IMR-90 (cell line): ENCODE results near the gene RAVER2. TPM values are rescaled to one million over a fixed set of nuclear protein-coding genes. Genes with fewer than 3 reads are reported as not detected.

ENCODE experiments used
- ATAC-seq: fragments of 200-7000 bp; cut with Tn5 transposase; 2 replicates; pipeline ENCODE4 v1.9.1; 2020; ENCODE audit warnings: low read depth, mild to moderate bottlenecking, moderate library complexity
- BruUV-seq: library from RNA; stranded (reverse); fragments of 400-500 nt; replicated peaks from 2 replicates; lab custom pipeline; 2021; lab: Mats Ljungman, UMichigan
- CTCF ChIA-PET: fragments of 300-600 bp; formaldehyde crosslinking; extraction: SDS; loops from one replicate; lab custom pipeline; 2021; ENCODE audit warnings: antibody characterized with exemption; lab: Yijun Ruan, JAX
- POLR2A ChIA-PET: fragments of 300-600 bp; sonication (Branson Sonifier 250); formaldehyde crosslinking; loops from one replicate; lab custom pipeline; 2022; ENCODE audit warnings: antibody characterized with exemption; ENCODE audit not compliant: unreplicated experiment; lab: Charles Lee
- DNase-seq: peaks from one replicate; pipeline ENCODE4 v3.0.0; 2013
- H2AFZ ChIP-seq: replicated peaks from 2 replicates; pipeline ENCODE3; 2013; ENCODE audit warnings: low read length, mild to moderate bottlenecking; ENCODE audit not compliant: poor library complexity
- H2AK5ac ChIP-seq: 2 replicates; pipeline ENCODE4 v1.6.1; 2013; ENCODE audit warnings: low read depth, low read length, inconsistent platforms
- H2AK9ac ChIP-seq: replicated peaks from 2 replicates; pipeline ENCODE3; 2013; ENCODE audit warnings: mild to moderate bottlenecking, low read depth, low read length, moderate library complexity; ENCODE audit not compliant: poor library complexity
- H2BK120ac ChIP-seq: 2 replicates; pipeline ENCODE4 v1.6.1; 2013; ENCODE audit warnings: low read depth, low read length, inconsistent platforms
- H2BK15ac ChIP-seq: 3 replicates; pipeline ENCODE4 v1.6.1; 2013; ENCODE audit warnings: low read depth, low read length, inconsistent platforms
- H2BK20ac ChIP-seq: 2 replicates; pipeline ENCODE4 v1.6.1; 2013; ENCODE audit warnings: low read depth, mild to moderate bottlenecking, inconsistent platforms, low read length, moderate library complexity
- H2BK5ac ChIP-seq: 2 replicates; pipeline ENCODE4 v1.6.1; 2013; ENCODE audit warnings: mild to moderate bottlenecking, low read depth, low read length, inconsistent platforms; ENCODE audit not compliant: poor library complexity, severe bottlenecking
- H3K14ac ChIP-seq: replicated peaks from 2 replicates; pipeline ENCODE4 v1.6.1; 2013; ENCODE audit warnings: low read depth, low read length, inconsistent platforms
- H3K18ac ChIP-seq: 2 replicates; pipeline ENCODE4 v1.6.1; 2013; ENCODE audit warnings: low read depth, low read length, control low read depth
- H3K23ac ChIP-seq: 2 replicates; pipeline ENCODE4 v1.6.1; 2013; ENCODE audit warnings: low read depth, low read length, inconsistent platforms
- H3K27ac ChIP-seq: 2 replicates; pipeline ENCODE4 v1.5.1; 2013; ENCODE audit warnings: mild to moderate bottlenecking, control low read depth, low read length; ENCODE audit not compliant: insufficient read depth
- H3K27me3 ChIP-seq: 2 replicates; pipeline ENCODE4 v1.6.1; 2013; ENCODE audit warnings: low read length; ENCODE audit not compliant: control insufficient read depth, insufficient read depth
- H3K36me3 ChIP-seq: 2 replicates; pipeline ENCODE4 v1.6.1; 2013; ENCODE audit warnings: low read length, mixed read lengths; ENCODE audit not compliant: control insufficient read depth, insufficient read depth
- H3K4ac ChIP-seq: 2 replicates; pipeline ENCODE4 v1.6.1; 2013; ENCODE audit warnings: low read depth, low read length, inconsistent platforms
- H3K4me1 ChIP-seq: 2 replicates; pipeline ENCODE4 v1.6.1; 2013; ENCODE audit warnings: low read length, mixed read lengths; ENCODE audit not compliant: control insufficient read depth, insufficient read depth
- H3K4me2 ChIP-seq: 2 replicates; pipeline ENCODE4 v1.6.1; 2013; ENCODE audit warnings: low read depth, mild to moderate bottlenecking, control low read depth, low read length, moderate library complexity
- H3K4me3 ChIP-seq: 2 replicates; pipeline ENCODE4 v1.5.1; 2013; ENCODE audit warnings: low read depth, mild to moderate bottlenecking, control low read depth, low read length, moderate library complexity; ENCODE audit not compliant: insufficient read depth
- H3K56ac ChIP-seq: 2 replicates; pipeline ENCODE4 v1.6.1; 2013; ENCODE audit warnings: low read length, inconsistent platforms; ENCODE audit not compliant: insufficient read depth; ENCODE audit errors: extremely low read depth
- H3K79me1 ChIP-seq, 2 experiments: 2 replicates each; pipeline ENCODE4 v1.6.1; 2013; ENCODE audit warnings: low read length in 2 of 2, inconsistent platforms in 1 of 2, low read depth in 1 of 2
- H3K9ac ChIP-seq: 2 replicates; pipeline ENCODE4 v1.6.1; 2013; ENCODE audit warnings: low read depth, low read length, control low read depth
- H3K9me1 ChIP-seq: 2 replicates; pipeline ENCODE4 v1.6.1; 2013; ENCODE audit warnings: low read length, inconsistent platforms; ENCODE audit not compliant: insufficient read depth
- H3K9me3 ChIP-seq: 2 replicates; pipeline ENCODE4 v1.6.1; 2013; ENCODE audit warnings: low read length; ENCODE audit not compliant: control insufficient read depth, insufficient read depth
- H4K20me1 ChIP-seq: 2 replicates; pipeline ENCODE4 v1.6.1; 2013; ENCODE audit warnings: low read length, inconsistent platforms; ENCODE audit not compliant: insufficient read depth
- H4K5ac ChIP-seq: 2 replicates; pipeline ENCODE4 v1.6.1; 2013; ENCODE audit warnings: mild to moderate bottlenecking, low read depth, low read length, control low read depth
- H4K8ac ChIP-seq, 2 experiments: 2 replicates each; pipeline ENCODE4 v1.6.1; 2013; ENCODE audit warnings: low read depth in 2 of 2, low read length in 2 of 2, control low read depth in 1 of 2, inconsistent platforms in 1 of 2
- H4K91ac ChIP-seq: 2 replicates; pipeline ENCODE4 v1.6.1; 2013; ENCODE audit warnings: low read depth, low read length, inconsistent platforms; ENCODE audit not compliant: insufficient read depth
- CEBPB ChIP-seq: IDR thresholded peaks from 2 replicates; pipeline ENCODE4 v1.6.1; 2012; ENCODE audit warnings: low read depth, low read length, improper control_type of control experiment
- CHD1 ChIP-seq: IDR thresholded peaks from 2 replicates; pipeline ENCODE4 v1.6.1; 2012; ENCODE audit warnings: low read depth, low read length, improper control_type of control experiment
- ELK1 ChIP-seq: fragments of 150-350 bp; IDR thresholded peaks from 2 replicates; pipeline ENCODE4 v1.6.1; 2016; ENCODE audit warnings: low read depth, mild to moderate bottlenecking, low read length, moderate library complexity, borderline replicate concordance
- FOS ChIP-seq: fragments of 150-350 bp; IDR thresholded peaks from 2 replicates; pipeline ENCODE4 v1.6.1; 2016; ENCODE audit warnings: low read depth, low read length
- MAFK ChIP-seq: IDR thresholded peaks from 2 replicates; pipeline ENCODE4 v1.6.1; 2012; ENCODE audit warnings: low read depth, low read length, improper control_type of control experiment
- MAZ ChIP-seq: IDR thresholded peaks from 2 replicates; pipeline ENCODE4 v1.6.1; 2012; ENCODE audit warnings: low read depth, mild to moderate bottlenecking, low read length, improper control_type of control experiment, moderate library complexity, borderline replicate concordance
- NFE2L2 ChIP-seq: fragments of 150-350 bp; IDR thresholded peaks from 2 replicates; pipeline ENCODE4 v1.6.1; 2016; ENCODE audit warnings: low read depth, mild to moderate bottlenecking, low read length
- RAD21 ChIP-seq: IDR thresholded peaks from 2 replicates; pipeline ENCODE4 v1.6.1; 2012; ENCODE audit warnings: low read length, improper control_type of control experiment
- RCOR1 ChIP-seq: IDR thresholded peaks from 2 replicates; pipeline ENCODE4 v1.6.1; 2012; ENCODE audit warnings: mild to moderate bottlenecking, low read length, improper control_type of control experiment; ENCODE audit not compliant: insufficient replicate concordance
- RFX5 ChIP-seq: IDR thresholded peaks from 2 replicates; pipeline ENCODE4 v1.8.0; 2012; ENCODE audit warnings: low read depth, mild to moderate bottlenecking, low read length, moderate library complexity
- USF2 ChIP-seq: fragments of 150-350 bp; IDR thresholded peaks from 2 replicates; pipeline ENCODE4 v1.6.1; 2017; ENCODE audit warnings: mild to moderate bottlenecking, antibody characterized with exemption, low read length, low read depth
- WGBS, 2 experiments: methylation state at CpG; one replicate each; pipeline versions ENCODE4 v1.1.5 to v1.1.7; 2013; ENCODE audit warnings: missing lambda C conversion rate in 2 of 2; ENCODE audit not compliant: insufficient read length in 1 of 2; ENCODE audit errors: extremely low coverage in 2 of 2; 5-methylcytosine and 5-hydroxymethylcytosine counted together
- dilution Hi-C: fragments of 300-500 bp; cut with HindIII; formaldehyde crosslinking; loops from one replicate; pipeline ENCODE4 v1.14.3; 2018; ENCODE audit warnings: low sequenced_read_pairs; ENCODE audit not compliant: unreplicated experiment
- in situ Hi-C: fragments of 300-500 bp; cut with MboI; formaldehyde crosslinking; loops from 3 replicates; pipeline ENCODE4 v1.14.3; 2019; ENCODE audit warnings: low sequenced_read_pairs, inconsistent platforms, mixed read lengths
- intact Hi-C: fragments of 100-400 bp; cut with micrococcal nuclease; formaldehyde crosslinking; loops from 2 replicates; pipeline ENCODE4 v1.10.0; 2022
- polyA plus RNA-seq, 3 experiments: library from polyadenylated mRNA; depleted of rRNA; stranded (reverse); fragments of >200 nt; gene quantifications; 2 replicates each; pipeline ENCODE4 v1.2.3, GENCODE V29; 2012; ENCODE audit warnings: low replicate concordance in 1 of 3
- total RNA-seq: library from RNA; depleted of rRNA; stranded (reverse); fragments of >200 nt; gene quantifications from 2 replicates; pipeline ENCODE4 v1.2.3, GENCODE V29; 2012

The RAVER2 gene
- total and polyA plus RNA-seq, 2 of the 4 experiments (the other 2 are of a cell fraction) = 3.7 to 6.1 TPM

GRCh38 chr1:64765012-64765411 lies 20.1 kb downstream of the RAVER2 start:
- POLR2A ChIA-PET = no interaction called here
- BruUV-seq = no TSS peak

More at GRCh38 chr1:64765012-64765411, 20.1 kb downstream of the RAVER2 start:
- Histone ChIP-seq H3K27ac (no peak overlapping the region), H4K91ac (no peak overlapping the region), H3K9ac (no peak overlapping the region), H3K14ac (no peak overlapping the region), H3K9me1 (no peaks in the 10 kb centered on the region), H3K4me3 (no peak overlapping the region), H2BK20ac (no peak overlapping the region), H2AFZ (no peak overlapping the region), H3K4me1 (no peaks in the 10 kb centered on the region), H4K20me1 (no peaks in the 10 kb centered on the region), H2BK120ac (no peak overlapping the region), H2BK15ac (no peak overlapping the region), H3K56ac (no peak overlapping the region), H2BK5ac (no peak overlapping the region), H3K27me3 (no peaks in the 10 kb centered on the region), H2AK9ac (no peak overlapping the region), H2AK5ac (no peak overlapping the region), H3K79me1 (no peaks in the 10 kb centered on the region; a peak in 1 of 4 replicates), H3K9me3 (no peaks in the 10 kb centered on the region), H3K18ac (no peak overlapping the region), H3K23ac (no peak overlapping the region), H3K4me2 (no peak overlapping the region), H4K8ac (no peak overlapping the region), H3K4ac (no peak overlapping the region), H3K36me3 (no peaks in the 10 kb centered on the region), H4K5ac (no peak overlapping the region)
- dilution Hi-C loops (no loop called here), intact Hi-C loops (no loop called here), in situ Hi-C loops (no loop called here)
- no CpG with 5 or more reads among the region's 1 CpG for WGBS, 2 experiments
- DNase-seq (no peak), ATAC-seq (no peak)
- CTCF ChIA-PET = no interaction called here
- no peak for TF ChIP-seq MAFK
- TF ChIP-seq USF2 = no peak
- no peak for TF ChIP-seq MAZ
- TF ChIP-seq RCOR1 = no peak
- no peak for TF ChIP-seq ELK1
- TF ChIP-seq RFX5 = no peak
- TF ChIP-seq FOS = no peak
- no peak for TF ChIP-seq CHD1
- no peak for TF ChIP-seq RAD21
- no peak for TF ChIP-seq NFE2L2
- no peak for TF ChIP-seq CEBPB
